H9 (cell line): ENCODE results near the gene COA5. TPM values are rescaled to one million over a fixed set of nuclear protein-coding genes. Genes with fewer than 3 reads are reported as not detected.

Experiments used
- DNase-seq: peaks from one replicate; pipeline ENCODE4 v3.0.0-alpha.2; 2017
- H2AFZ ChIP-seq: one replicate; pipeline ENCODE4 v1.6.1; 2013; ENCODE audit warnings: mild to moderate bottlenecking, low read length, control low read depth, moderate library complexity
- H2AK5ac ChIP-seq: 2 replicates; pipeline ENCODE4 v1.6.1; 2013; ENCODE audit warnings: low read length, control low read depth, mixed read lengths; ENCODE audit not compliant: insufficient read length
- H2BK120ac ChIP-seq: one replicate; pipeline ENCODE4 v1.6.1; 2013; ENCODE audit warnings: low read depth, mild to moderate bottlenecking, low read length, control low read depth, inconsistent platforms; ENCODE audit not compliant: poor library complexity, severe bottlenecking
- H2BK12ac ChIP-seq: 2 replicates; pipeline ENCODE4 v1.6.1; 2013; ENCODE audit warnings: low read length, control low read depth, mixed read lengths, low read depth; ENCODE audit not compliant: insufficient read length
- H2BK15ac ChIP-seq: 2 replicates; pipeline ENCODE4 v1.6.1; 2013; ENCODE audit warnings: low read depth, low read length, control low read depth
- H2BK20ac ChIP-seq: one replicate; pipeline ENCODE4 v1.6.1; 2013; ENCODE audit warnings: low read depth, mild to moderate bottlenecking, low read length, control low read depth, inconsistent platforms; ENCODE audit not compliant: poor library complexity, severe bottlenecking
- H2BK5ac ChIP-seq: 2 replicates; pipeline ENCODE4 v1.6.1; 2013; ENCODE audit warnings: low read length, control low read depth, mixed read lengths; ENCODE audit not compliant: insufficient read length
- H3K14ac ChIP-seq: 2 replicates; pipeline ENCODE4 v1.6.1; 2013; ENCODE audit warnings: low read length, control low read depth; ENCODE audit not compliant: insufficient read depth
- H3K18ac ChIP-seq: 2 replicates; pipeline ENCODE4 v1.6.1; 2013; ENCODE audit warnings: low read depth, mild to moderate bottlenecking, mixed read lengths, low read length, control low read depth; ENCODE audit not compliant: insufficient read length
- H3K23ac ChIP-seq: 2 replicates; pipeline ENCODE4 v1.6.1; 2013; ENCODE audit warnings: low read length, control low read depth, mixed read lengths, low read depth; ENCODE audit not compliant: insufficient read length
- H3K23me2 ChIP-seq: 2 replicates; pipeline ENCODE4 v1.6.1; 2013; ENCODE audit warnings: low read depth, mild to moderate bottlenecking, mixed read lengths, low read length, control low read depth; ENCODE audit not compliant: insufficient read length, poor library complexity, severe bottlenecking
- H3K27ac ChIP-seq: 2 replicates; pipeline ENCODE4 v1.5.1; 2013; ENCODE audit warnings: low read length, control low read depth, mixed read lengths, low read depth; ENCODE audit not compliant: insufficient read length
- H3K27me3 ChIP-seq: 2 replicates; pipeline ENCODE4 v1.6.1; 2013; ENCODE audit warnings: low read length, control low read depth, inconsistent platforms; ENCODE audit not compliant: insufficient read depth
- H3K4ac ChIP-seq: 2 replicates; pipeline ENCODE4 v1.6.1; 2013; ENCODE audit warnings: low read depth, mild to moderate bottlenecking, control low read depth, inconsistent platforms, low read length, moderate library complexity
- H3K4me1 ChIP-seq: 2 replicates; pipeline ENCODE4 v1.6.1; 2013; ENCODE audit warnings: low read length, control low read depth, inconsistent platforms; ENCODE audit not compliant: insufficient read depth
- H3K4me2 ChIP-seq: 2 replicates; pipeline ENCODE4 v1.6.1; 2013; ENCODE audit warnings: low read length, control low read depth, mixed read lengths; ENCODE audit not compliant: insufficient read length, insufficient read depth
- H3K56ac ChIP-seq: 2 replicates; pipeline ENCODE4 v1.6.1; 2013; ENCODE audit warnings: low read depth, mild to moderate bottlenecking, mixed read lengths, low read length, control low read depth; ENCODE audit not compliant: insufficient read length
- H3K79me1 ChIP-seq: 2 replicates; pipeline ENCODE4 v1.6.1; 2013; ENCODE audit warnings: low read depth, mild to moderate bottlenecking, moderate library complexity, low read length, control low read depth, inconsistent platforms; ENCODE audit not compliant: insufficient read depth, poor library complexity, severe bottlenecking
- H3K79me2 ChIP-seq: 2 replicates; pipeline ENCODE4 v1.6.1; 2013; ENCODE audit warnings: low read length, control low read depth, inconsistent platforms; ENCODE audit not compliant: insufficient read depth
- H3K9ac ChIP-seq: 2 replicates; pipeline ENCODE4 v1.6.1; 2013; ENCODE audit warnings: low read length, control low read depth, mixed read lengths; ENCODE audit not compliant: insufficient read length; ENCODE audit errors: extremely low read depth
- H3K9me3 ChIP-seq: one replicate; pipeline ENCODE4 v1.6.1; 2013; ENCODE audit warnings: low read depth, low read length, inconsistent platforms; ENCODE audit not compliant: control insufficient read depth
- H3T11ph ChIP-seq: one replicate; pipeline ENCODE4 v1.6.1; 2013; ENCODE audit warnings: mild to moderate bottlenecking, low read length, control low read depth, inconsistent platforms
- H4K20me1 ChIP-seq: one replicate; pipeline ENCODE4 v1.6.1; 2013; ENCODE audit not compliant: control insufficient read depth, insufficient read length, insufficient read depth
- H4K5ac ChIP-seq: 2 replicates; pipeline ENCODE4 v1.6.1; 2013; ENCODE audit warnings: low read depth, mild to moderate bottlenecking, mixed read lengths, low read length, control low read depth; ENCODE audit not compliant: insufficient read length
- H4K8ac ChIP-seq: replicated peaks from 2 replicates; pipeline ENCODE4 v1.6.1; 2013; ENCODE audit warnings: low read length, control low read depth, mixed read lengths, low read depth; ENCODE audit not compliant: insufficient read length
- H4K91ac ChIP-seq: 2 replicates; pipeline ENCODE4 v1.6.1; 2013; ENCODE audit warnings: low read depth, mild to moderate bottlenecking, moderate library complexity, mixed read lengths, low read length, control low read depth; ENCODE audit not compliant: insufficient read length
- H3K27ac Mint-ChIP-seq, 3 experiments: 2 replicates in 2 of 3; 3 replicates in 1 of 3; pipeline ENCODE4 v1.8.0; 2020 to 2021; ENCODE audit warnings: mixed read lengths in 3 of 3, mild to moderate bottlenecking in 1 of 3, moderate library complexity in 1 of 3
- H3K27me3 Mint-ChIP-seq: 2 replicates; pipeline ENCODE4 v1.8.0; 2021; ENCODE audit warnings: low read depth, mild to moderate bottlenecking, moderate library complexity, mixed read lengths
- H3K36me3 Mint-ChIP-seq, 3 experiments: 2 replicates in 2 of 3; 3 replicates in 1 of 3; pipeline ENCODE4 v1.8.0; 2020 to 2021; ENCODE audit warnings: low read depth in 3 of 3, mixed read lengths in 3 of 3; ENCODE audit not compliant: insufficient read depth in 1 of 3
- H3K4me1 Mint-ChIP-seq, 2 experiments: 2 replicates each; pipeline ENCODE4 v1.8.0; 2020; ENCODE audit warnings: mixed read lengths in 2 of 2
- H3K4me3 Mint-ChIP-seq, 2 experiments: 2 replicates in 1 of 2; 3 replicates in 1 of 2; pipeline ENCODE4 v1.8.0; 2020 to 2021; ENCODE audit warnings: mild to moderate bottlenecking in 2 of 2, mixed read lengths in 2 of 2, moderate library complexity in 1 of 2
- H3K9me3 Mint-ChIP-seq, 2 experiments: 2 replicates in 1 of 2; 3 replicates in 1 of 2; pipeline ENCODE4 v1.8.0; 2020; ENCODE audit warnings: mild to moderate bottlenecking in 2 of 2, mixed read lengths in 2 of 2, moderate library complexity in 1 of 2
- WGBS: extraction: QIAGEN DNeasy Blood & Tissue Kit; methylation state at CpG from one replicate; pipeline ENCODE4 v1.1.7; 2013; ENCODE audit warnings: missing lambda C conversion rate, low lambda C conversion rate, mixed read lengths; ENCODE audit not compliant: insufficient read length; ENCODE audit errors: extremely low coverage; 5-methylcytosine and 5-hydroxymethylcytosine counted together
- total RNA-seq: library from RNA; stranded (reverse); gene quantifications from 2 replicates; pipeline ENCODE4 v1.2.1, GENCODE V29; 2021
- TF ChIP-seq, protein P1 (sequence below): fragments of 200-600 bp; sonication (generic); conservative IDR thresholded peaks from 3 replicates; pipeline ENCODE4 v1.8.0; 2021; ENCODE audit warnings: antibody characterized with exemption, mild to moderate bottlenecking

The COA5 gene
- total RNA-seq, 1 experiment from 2014 or later, result 23.6 TPM

DNA sequence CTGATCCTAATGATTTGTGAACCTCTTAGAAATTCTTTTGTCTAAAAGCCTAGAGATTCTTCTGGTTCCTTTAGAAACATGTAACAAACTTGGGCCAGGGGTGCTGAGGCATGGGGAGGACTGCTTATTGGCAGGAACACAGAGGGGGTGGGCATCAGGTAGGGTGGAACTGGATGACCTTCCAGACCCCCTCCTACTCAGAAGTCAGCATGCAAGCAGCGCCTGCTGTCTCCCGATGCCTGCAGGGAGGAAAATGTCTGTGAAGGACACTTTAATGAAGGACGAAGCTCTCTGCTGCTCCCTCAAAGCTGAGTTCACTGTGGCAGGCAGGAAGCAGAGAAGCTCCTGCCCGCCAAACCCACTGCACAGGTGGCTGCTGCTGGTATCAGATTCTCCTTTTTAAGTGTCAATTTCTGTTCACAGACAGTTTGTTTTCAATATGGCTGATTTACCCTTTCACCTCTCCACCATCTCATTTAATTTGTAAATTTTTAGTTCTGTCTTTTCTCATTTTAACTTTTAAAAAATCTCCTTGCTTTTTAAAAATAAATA is 19.4 kb downstream of the COA5 start:
- H3K79me1 ChIP-seq, result no peaks in the 10 kb centered on the region
- H2BK15ac ChIP-seq, result no peak overlapping the region
- H3K79me2 ChIP-seq, result no peaks in the 10 kb centered on the region
- no peak overlapping the region for H2BK20ac ChIP-seq
- H3K27me3 Mint-ChIP-seq, result peaks cover 2% of the 10 kb centered on the region; the same call in 1 of the 2 replicates
- H3K56ac ChIP-seq, result no peak overlapping the region
- no peak overlapping the region for H3K4me2 ChIP-seq
- H3K27ac Mint-ChIP-seq, result peak overlapping the region in 1 of 3 experiments; percentile 57; a peak in 1 of 7 replicates
- DNase-seq, result no peak
- TF ChIP-seq, protein P1, sequence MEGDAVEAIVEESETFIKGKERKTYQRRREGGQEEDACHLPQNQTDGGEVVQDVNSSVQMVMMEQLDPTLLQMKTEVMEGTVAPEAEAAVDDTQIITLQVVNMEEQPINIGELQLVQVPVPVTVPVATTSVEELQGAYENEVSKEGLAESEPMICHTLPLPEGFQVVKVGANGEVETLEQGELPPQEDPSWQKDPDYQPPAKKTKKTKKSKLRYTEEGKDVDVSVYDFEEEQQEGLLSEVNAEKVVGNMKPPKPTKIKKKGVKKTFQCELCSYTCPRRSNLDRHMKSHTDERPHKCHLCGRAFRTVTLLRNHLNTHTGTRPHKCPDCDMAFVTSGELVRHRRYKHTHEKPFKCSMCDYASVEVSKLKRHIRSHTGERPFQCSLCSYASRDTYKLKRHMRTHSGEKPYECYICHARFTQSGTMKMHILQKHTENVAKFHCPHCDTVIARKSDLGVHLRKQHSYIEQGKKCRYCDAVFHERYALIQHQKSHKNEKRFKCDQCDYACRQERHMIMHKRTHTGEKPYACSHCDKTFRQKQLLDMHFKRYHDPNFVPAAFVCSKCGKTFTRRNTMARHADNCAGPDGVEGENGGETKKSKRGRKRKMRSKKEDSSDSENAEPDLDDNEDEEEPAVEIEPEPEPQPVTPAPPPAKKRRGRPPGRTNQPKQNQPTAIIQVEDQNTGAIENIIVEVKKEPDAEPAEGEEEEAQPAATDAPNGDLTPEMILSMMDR, result no peak
- no peaks in the 10 kb centered on the region for H3K27me3 ChIP-seq
- H3K18ac ChIP-seq, result no peak overlapping the region
- no peak overlapping the region for H4K91ac ChIP-seq
- H2BK12ac ChIP-seq, result no peak overlapping the region
- no peaks in the 10 kb centered on the region for H3K9me3 ChIP-seq
- H3K14ac ChIP-seq, result no peak overlapping the region
- H2BK5ac ChIP-seq, result no peak overlapping the region
- no peak overlapping the region for H3K4ac ChIP-seq
- no peak overlapping the region for H3K23ac ChIP-seq
- no CpG with 5 or more reads among the region's 4 CpGs for WGBS
- no peak overlapping the region for H3K27ac ChIP-seq
- no peak overlapping the region for H2BK120ac ChIP-seq
- H3K23me2 ChIP-seq, result no peaks in the 10 kb centered on the region
- no peak overlapping the region for H2AK5ac ChIP-seq
- H3K36me3 Mint-ChIP-seq, result peaks cover 8 to 44% (median 22%) of the 10 kb centered on the region in 3 experiments
- no peaks in the 10 kb centered on the region for H3K4me1 ChIP-seq
- H3K9ac ChIP-seq, result no peak overlapping the region
- H3K9me3 Mint-ChIP-seq, result peaks cover 2 to 4% of the 10 kb centered on the region in 2 experiments
- no peaks in the 10 kb centered on the region for H3K4me1 Mint-ChIP-seq
- no peak overlapping the region for H4K5ac ChIP-seq
- no peak overlapping the region for H4K8ac ChIP-seq
- H3T11ph ChIP-seq, result no peak overlapping the region
- no peak overlapping the region for H2AFZ ChIP-seq
- no peak overlapping the region for H3K4me3 Mint-ChIP-seq
- H4K20me1 ChIP-seq, result no peaks in the 10 kb centered on the region
